ENCODE results near the gene MOB3A.
"Not testable (repeated sequence)": the region's sequence is repeated elsewhere in the genome, so short reads cannot be mapped to it uniquely, and the experiment has no call there.

The MOB3A gene

GRCh38 chr19:2043251-2043641 lies 52.9 kb downstream of the MOB3A start:
- DNase-seq = no peak

- DNase-seq = no peak
These were observed 53.5 kb downstream of the MOB3A start for GRCh38 chr19:2042485-2043250.

- DNase-seq = peak; percentile 96 to 98
These were observed 54.2 kb downstream of the MOB3A start for GRCh38 chr19:2041683-2042484.

- no peak for DNase-seq
These were observed 54.8 kb downstream of the MOB3A start for GRCh38 chr19:2041433-2041682.

- no peak for DNase-seq
These were observed 55.3 kb downstream of the MOB3A start for GRCh38 chr19:2040647-2041432.

GRCh38 chr19:2039959-2040646 lies 56.0 kb downstream of the MOB3A start:
- DNase-seq = no peak

- DNase-seq = no peak
These were observed 56.8 kb downstream of the MOB3A start for GRCh38 chr19:2039089-2039958.

GRCh38 chr19:2038284-2039088 lies 57.6 kb downstream of the MOB3A start:
- no peak for DNase-seq

GRCh38 chr19:2037651-2038255 lies 58.4 kb downstream of the MOB3A start:
- no peak for DNase-seq

GRCh38 chr19:2036424-2036823 lies 59.7 kb downstream of the MOB3A start:
- DNase-seq = no peak

- DNase-seq = no peak
These were observed 60.5 kb downstream of the MOB3A start for GRCh38 chr19:2035590-2035991.

GRCh38 chr19:2034729-2035589 lies 61.2 kb downstream of the MOB3A start:
- peak; percentile 8 to 83 for DNase-seq

GRCh38 chr19:2034253-2034652 lies 61.9 kb downstream of the MOB3A start:
- DNase-seq = not testable (repeated sequence)

GRCh38 chr19:2033825-2034159 lies 62.3 kb downstream of the MOB3A start:
- no peak for DNase-seq

GRCh38 chr19:2033115-2033824 lies 62.9 kb downstream of the MOB3A start:
- DNase-seq = no peak

- peak; percentile 83 for DNase-seq
These were observed 63.7 kb downstream of the MOB3A start for GRCh38 chr19:2032296-2032941.

GRCh38 chr19:2027361-2027760 lies 68.8 kb downstream of the MOB3A start:
- DNase-seq = peak; percentile 17 to 44

- no peak for DNase-seq
These were observed 69.4 kb downstream of the MOB3A start for GRCh38 chr19:2026770-2027169.

GRCh38 chr19:2022289-2022688 lies 73.8 kb downstream of the MOB3A start:
- no peak for DNase-seq

Measured in inflammatory macrophage treated with lipopolysaccharide for 1 hour (primary cell).